Measurements from ENCODE around the gene SLC41A3.

DNA sequence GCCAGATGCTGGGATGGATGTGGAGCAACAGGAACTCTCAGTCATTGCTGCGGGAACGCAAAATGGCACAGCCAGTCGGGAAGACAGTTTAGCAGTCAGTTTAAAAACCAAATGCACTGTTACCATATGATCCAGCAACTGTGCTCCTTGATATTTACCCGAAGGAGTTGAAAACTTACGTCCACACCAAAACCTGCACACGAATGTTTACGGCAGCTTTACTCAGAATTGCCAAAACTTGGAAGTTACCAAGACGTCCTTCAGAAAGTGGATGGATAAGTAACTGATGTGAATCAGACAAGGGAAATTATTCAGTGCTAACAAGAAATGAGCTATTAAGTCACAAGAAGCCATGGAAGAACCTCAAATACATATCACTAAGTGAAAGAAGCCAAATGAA is 36.1 kb upstream of the SLC41A3 start:
- TF ChIP-seq, protein P1, sequence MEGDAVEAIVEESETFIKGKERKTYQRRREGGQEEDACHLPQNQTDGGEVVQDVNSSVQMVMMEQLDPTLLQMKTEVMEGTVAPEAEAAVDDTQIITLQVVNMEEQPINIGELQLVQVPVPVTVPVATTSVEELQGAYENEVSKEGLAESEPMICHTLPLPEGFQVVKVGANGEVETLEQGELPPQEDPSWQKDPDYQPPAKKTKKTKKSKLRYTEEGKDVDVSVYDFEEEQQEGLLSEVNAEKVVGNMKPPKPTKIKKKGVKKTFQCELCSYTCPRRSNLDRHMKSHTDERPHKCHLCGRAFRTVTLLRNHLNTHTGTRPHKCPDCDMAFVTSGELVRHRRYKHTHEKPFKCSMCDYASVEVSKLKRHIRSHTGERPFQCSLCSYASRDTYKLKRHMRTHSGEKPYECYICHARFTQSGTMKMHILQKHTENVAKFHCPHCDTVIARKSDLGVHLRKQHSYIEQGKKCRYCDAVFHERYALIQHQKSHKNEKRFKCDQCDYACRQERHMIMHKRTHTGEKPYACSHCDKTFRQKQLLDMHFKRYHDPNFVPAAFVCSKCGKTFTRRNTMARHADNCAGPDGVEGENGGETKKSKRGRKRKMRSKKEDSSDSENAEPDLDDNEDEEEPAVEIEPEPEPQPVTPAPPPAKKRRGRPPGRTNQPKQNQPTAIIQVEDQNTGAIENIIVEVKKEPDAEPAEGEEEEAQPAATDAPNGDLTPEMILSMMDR (IDR thresholded peaks at IDR 0.05), result no peak
- no peak for TF ChIP-seq POLR2A (IDR thresholded peaks at IDR 0.05)

Measured in heart left ventricle (tissue), 13 donors.